Measurements from ENCODE around the gene LYZL1. TPM values are rescaled to one million over a fixed set of nuclear protein-coding genes. Genes with fewer than 3 reads are reported as not detected.
A peak's percentile ranks its signal among the peaks of the same experiment; 100 is the strongest.

LYZL1 gene
- total RNA-seq, 5 donors from 2014 or later (not counting 1 experiment from before 2014, with no cell fraction given) = not detected

GRCh38 chr10:29297678-29298077 is 8.8 kb downstream of the LYZL1 start:
- Mint-ChIP-seq H3K27ac (no peak overlapping the region), H3K36me3 (peaks cover 4% of the 10 kb centered on the region), H3K9me3 (peaks cover 10 to 24% (median 18%) of the 10 kb centered on the region in 3 donors), H3K27me3 (peaks cover 18 to 29% of the 10 kb centered on the region in 2 donors), H3K4me3 (no peak overlapping the region), H3K4me1 (no peaks in the 10 kb centered on the region)
- no peak overlapping the region for H3K4me3 ChIP-seq (ENCODE audit: control insufficient read depth in 1 of 2, extremely low read depth in 1 of 2, low read length in 1 of 2)
- no peak overlapping the region for H3K27ac ChIP-seq (ENCODE audit: low read length)
- ChIA-PET POLR2A (no interaction called here), CTCF (no interaction called here)
- ATAC-seq (replicated peaks in 1 of 4) (no peak), DNase-seq (no peak)
- H3K36me3 ChIP-seq (ENCODE audit: control insufficient read depth in 2 of 2, extremely low read depth in 1 of 2, insufficient read depth in 1 of 2, low read length in 1 of 2) = no peaks in the 10 kb centered on the region
- WGBS (ENCODE audit: insufficient coverage) = 60% methylated on average over 1 of the region's 1 CpG
- no peaks in the 10 kb centered on the region for H3K4me1 ChIP-seq (ENCODE audit: control insufficient read depth in 1 of 2, extremely low read depth in 1 of 2, insufficient read depth in 2 of 2, low read length in 2 of 2)
- H3K27me3 ChIP-seq (replicated peaks in 1 of 2; ENCODE audit: control insufficient read depth in 2 of 2, extremely low read depth in 1 of 2, insufficient read depth in 2 of 2, low read length in 1 of 2) = peaks cover 0 to 3% of the 10 kb centered on the region in 2 experiments
- peaks cover 3% of the 10 kb centered on the region for H3K9me3 ChIP-seq

GRCh38 chr10:29301359-29301910 is 12.6 kb downstream of the LYZL1 start:
- Histone ChIP-seq H3K4me1 (ENCODE audit: control insufficient read depth in 1 of 2, extremely low read depth in 1 of 2, insufficient read depth in 2 of 2, low read length in 2 of 2) (peaks cover 0 to 2% of the 10 kb centered on the region in 2 experiments), H3K4me3 (ENCODE audit: control insufficient read depth in 1 of 2, extremely low read depth in 1 of 2, low read length in 1 of 2) (no peak overlapping the region), H3K9me3 (peaks cover 3% of the 10 kb centered on the region), H3K27me3 (replicated peaks in 1 of 2; ENCODE audit: control insufficient read depth in 2 of 2, extremely low read depth in 1 of 2, insufficient read depth in 2 of 2, low read length in 1 of 2) (peaks cover 0 to 3% of the 10 kb centered on the region in 2 experiments), H3K27ac (ENCODE audit: low read length) (no peak overlapping the region), H3K36me3 (ENCODE audit: control insufficient read depth in 2 of 2, extremely low read depth in 1 of 2, insufficient read depth in 1 of 2, low read length in 1 of 2) (no peaks in the 10 kb centered on the region)
- DNase-seq = no peak
- WGBS (ENCODE audit: insufficient coverage) = 86% methylated on average over 1 of the region's 1 CpG
- peaks cover 21 to 31% of the 10 kb centered on the region in 2 donors for H3K27me3 Mint-ChIP-seq
- ChIA-PET POLR2A (interaction anchor here in 1 of 2 donors (0.6 kb wide), 1 partner anchor 77 kb away, joined by 3 read pairs; no protein-coding TSS in a partner anchor), CTCF (interaction anchor here in 1 of 2 donors (0.6 kb wide), 1 partner anchor 25 kb away, joined by 3 read pairs; no protein-coding TSS in a partner anchor)
- H3K4me1 Mint-ChIP-seq = peaks cover 2 to 6% (median 2%) of the 10 kb centered on the region in 3 donors
- no peak overlapping the region for H3K27ac Mint-ChIP-seq
- peaks cover 4% of the 10 kb centered on the region for H3K36me3 Mint-ChIP-seq
- no peak for ATAC-seq (replicated peaks in 1 of 4)
- H3K4me3 Mint-ChIP-seq = no peak overlapping the region
- H3K9me3 Mint-ChIP-seq = peaks cover 10 to 24% (median 18%) of the 10 kb centered on the region in 3 donors

- CTCF ChIA-PET = no interaction called here
- Mint-ChIP-seq H3K36me3 (peaks cover 4% of the 10 kb centered on the region), H3K27me3 (peaks cover 21 to 37% of the 10 kb centered on the region in 2 donors)
Observed at GRCh38 chr10:29302499-29302898, 13.6 kb downstream of the LYZL1 start.

DNA sequence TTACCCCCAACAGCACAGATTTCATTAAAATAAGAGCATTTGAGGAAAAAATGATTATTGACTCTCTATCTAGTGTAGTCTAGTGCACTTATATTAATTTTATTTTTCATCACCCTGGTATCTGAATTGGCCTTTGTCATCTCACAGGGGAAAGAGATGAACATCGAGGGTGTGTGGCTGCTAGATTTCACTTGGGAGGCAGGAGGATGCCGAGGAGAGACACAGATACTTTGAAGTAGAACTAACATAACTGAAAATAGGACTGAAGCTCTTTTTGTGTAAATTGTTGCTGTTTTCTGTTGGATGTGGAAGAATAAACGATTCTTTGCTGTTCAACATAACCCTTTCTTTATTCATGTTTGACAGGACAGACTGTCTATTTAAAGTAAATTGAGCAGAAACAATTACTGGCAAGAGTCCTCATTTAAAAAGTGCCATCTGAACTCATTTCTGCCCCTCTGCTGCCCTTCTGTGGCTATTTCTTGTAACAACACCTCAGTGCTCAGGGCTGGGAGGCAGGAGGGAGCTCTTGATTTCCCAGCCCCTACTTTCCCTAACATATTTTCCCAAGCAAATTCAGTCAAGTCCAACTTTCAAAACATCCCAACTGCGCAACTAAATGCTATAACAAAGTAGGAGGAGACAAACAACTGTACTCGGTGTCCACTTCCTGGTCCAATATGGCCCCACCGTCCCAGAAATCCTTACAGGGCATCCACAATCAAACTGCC is 15.6 kb downstream of the LYZL1 start:
- no peak overlapping the region for H3K27ac ChIP-seq (ENCODE audit: low read length)
- peaks cover 3% of the 10 kb centered on the region for H3K9me3 ChIP-seq
- DNase-seq = peak in 7 of 35 experiments; percentile 3 to 43 (median 5)
- POLR2A ChIA-PET = no interaction called here
- peaks cover 10 to 15% (median 12%) of the 10 kb centered on the region in 3 donors for H3K9me3 Mint-ChIP-seq
- CTCF ChIA-PET = interaction anchor here (0.5 to 2.1 kb wide), 5 partner anchors 614 to 954 kb away, joined by 3 to 10 read pairs (median 6); no protein-coding TSS in a partner anchor
- peaks cover 17 to 39% of the 10 kb centered on the region in 2 donors for H3K27me3 Mint-ChIP-seq
- H3K4me1 ChIP-seq (ENCODE audit: control insufficient read depth in 1 of 2, extremely low read depth in 1 of 2, insufficient read depth in 2 of 2, low read length in 2 of 2) = peaks cover 0 to 2% of the 10 kb centered on the region in 2 experiments
- H3K4me1 Mint-ChIP-seq = peaks cover 2 to 6% (median 2%) of the 10 kb centered on the region in 3 donors
- peaks cover 0 to 10% of the 10 kb centered on the region in 2 experiments for H3K27me3 ChIP-seq (replicated peaks in 1 of 2; ENCODE audit: control insufficient read depth in 2 of 2, extremely low read depth in 1 of 2, insufficient read depth in 2 of 2, low read length in 1 of 2)
- no peak for ATAC-seq (replicated peaks in 1 of 4)
- 29% methylated on average over 1 of the region's 6 CpGs for WGBS (ENCODE audit: insufficient coverage)
- H3K36me3 Mint-ChIP-seq = peaks cover 4% of the 10 kb centered on the region
- no peak overlapping the region for H3K27ac Mint-ChIP-seq
- no peak overlapping the region for H3K4me3 Mint-ChIP-seq
- no peaks in the 10 kb centered on the region for H3K36me3 ChIP-seq (ENCODE audit: control insufficient read depth in 2 of 2, extremely low read depth in 1 of 2, insufficient read depth in 1 of 2, low read length in 1 of 2)
- H3K4me3 ChIP-seq (ENCODE audit: control insufficient read depth in 1 of 2, extremely low read depth in 1 of 2, low read length in 1 of 2) = no peak overlapping the region

More at GRCh38 chr10:29302499-29302898, 13.6 kb downstream of the LYZL1 start:
- no peak overlapping the region for H3K4me3 ChIP-seq (ENCODE audit: control insufficient read depth in 1 of 2, extremely low read depth in 1 of 2, low read length in 1 of 2)
- DNase-seq (no peak), ATAC-seq (replicated peaks in 1 of 4) (no peak)
- Mint-ChIP-seq H3K27ac (no peak overlapping the region), H3K4me3 (no peak overlapping the region), H3K9me3 (peaks cover 10 to 23% (median 18%) of the 10 kb centered on the region in 3 donors), H3K4me1 (peaks cover 2 to 6% (median 2%) of the 10 kb centered on the region in 3 donors)
- WGBS (ENCODE audit: insufficient coverage) = 80% methylated on average over 2 of the region's 10 CpGs
- POLR2A ChIA-PET = no interaction called here
- no peaks in the 10 kb centered on the region for H3K36me3 ChIP-seq (ENCODE audit: control insufficient read depth in 2 of 2, extremely low read depth in 1 of 2, insufficient read depth in 1 of 2, low read length in 1 of 2)
- peaks cover 0 to 3% of the 10 kb centered on the region in 2 experiments for H3K27me3 ChIP-seq (replicated peaks in 1 of 2; ENCODE audit: control insufficient read depth in 2 of 2, extremely low read depth in 1 of 2, insufficient read depth in 2 of 2, low read length in 1 of 2)
- H3K4me1 ChIP-seq (ENCODE audit: control insufficient read depth in 1 of 2, extremely low read depth in 1 of 2, insufficient read depth in 2 of 2, low read length in 2 of 2) = peaks cover 0 to 2% of the 10 kb centered on the region in 2 experiments
- no peak overlapping the region for H3K27ac ChIP-seq (ENCODE audit: low read length)
- H3K9me3 ChIP-seq = peaks cover 3% of the 10 kb centered on the region

DNA sequence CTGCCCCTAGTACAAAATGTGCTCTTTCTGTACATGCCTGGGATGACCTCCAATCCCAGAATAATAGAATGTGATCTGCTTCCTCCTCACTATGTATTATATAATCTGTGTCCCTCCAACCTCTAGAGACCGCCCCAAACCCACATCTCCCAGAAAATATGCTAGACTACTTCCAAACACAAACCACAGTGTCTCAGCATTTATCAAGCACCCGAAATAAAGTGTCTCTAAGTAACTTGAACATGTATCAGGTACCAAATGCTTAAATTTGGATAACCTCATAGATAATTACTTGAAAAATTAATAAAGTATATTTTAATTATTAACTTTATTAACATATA is 16.1 kb downstream of the LYZL1 start:
- WGBS (ENCODE audit: insufficient coverage) = no CpG with 5 or more reads among the region's 2 CpGs
- H3K4me3 ChIP-seq (ENCODE audit: control insufficient read depth in 1 of 2, extremely low read depth in 1 of 2, low read length in 1 of 2) = no peak overlapping the region
- no peak overlapping the region for H3K27ac Mint-ChIP-seq
- H3K4me3 Mint-ChIP-seq = no peak overlapping the region
- no peak overlapping the region for H3K27ac ChIP-seq (ENCODE audit: low read length)
- no peaks in the 10 kb centered on the region for H3K36me3 ChIP-seq (ENCODE audit: control insufficient read depth in 2 of 2, extremely low read depth in 1 of 2, insufficient read depth in 1 of 2, low read length in 1 of 2)
- peaks cover 3% of the 10 kb centered on the region for H3K9me3 ChIP-seq
- peaks cover 10 to 15% (median 12%) of the 10 kb centered on the region in 3 donors for H3K9me3 Mint-ChIP-seq
- peaks cover 17 to 42% of the 10 kb centered on the region in 2 donors for H3K27me3 Mint-ChIP-seq
- no peak for DNase-seq
- ChIA-PET POLR2A (no interaction called here), CTCF (interaction anchor here (0.5 to 2.1 kb wide), 6 partner anchors 12 to 954 kb away, joined by 3 to 10 read pairs (median 6); no protein-coding TSS in a partner anchor)
- peaks cover 0 to 10% of the 10 kb centered on the region in 2 experiments for H3K27me3 ChIP-seq (replicated peaks in 1 of 2; ENCODE audit: control insufficient read depth in 2 of 2, extremely low read depth in 1 of 2, insufficient read depth in 2 of 2, low read length in 1 of 2)
- ATAC-seq (replicated peaks in 1 of 4) = no peak
- H3K4me1 Mint-ChIP-seq = peaks cover 2 to 6% (median 2%) of the 10 kb centered on the region in 3 donors
- peaks cover 0 to 2% of the 10 kb centered on the region in 2 experiments for H3K4me1 ChIP-seq (ENCODE audit: control insufficient read depth in 1 of 2, extremely low read depth in 1 of 2, insufficient read depth in 2 of 2, low read length in 2 of 2)
- H3K36me3 Mint-ChIP-seq = peaks cover 4% of the 10 kb centered on the region

DNA sequence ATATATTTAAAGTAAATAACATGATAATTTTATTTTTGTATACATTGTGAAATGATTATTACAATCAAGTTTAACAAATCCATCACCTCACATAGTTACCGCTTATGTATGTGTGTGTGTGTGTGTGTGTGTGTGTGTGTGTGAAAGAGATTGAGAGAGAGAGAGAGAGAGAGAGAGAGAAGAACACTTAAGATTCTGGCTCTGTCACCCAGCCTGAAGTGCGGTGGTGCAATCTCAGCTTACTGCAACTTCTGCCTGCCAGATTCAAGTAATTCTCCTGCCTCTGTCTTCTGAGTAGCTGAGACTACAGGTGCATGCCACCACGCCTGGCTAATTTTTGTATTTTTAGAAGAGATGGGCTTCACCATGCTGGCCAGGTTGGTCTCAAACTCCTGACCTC is 17.8 kb downstream of the LYZL1 start:
- no CpG with 5 or more reads among the region's 3 CpGs for WGBS (ENCODE audit: insufficient coverage)
- Histone ChIP-seq H3K4me1 (ENCODE audit: control insufficient read depth in 1 of 2, extremely low read depth in 1 of 2, insufficient read depth in 2 of 2, low read length in 2 of 2) (peaks cover 0 to 2% of the 10 kb centered on the region in 2 experiments), H3K27ac (ENCODE audit: low read length) (no peak overlapping the region), H3K9me3 (peaks cover 3% of the 10 kb centered on the region), H3K4me3 (ENCODE audit: control insufficient read depth in 1 of 2, extremely low read depth in 1 of 2, low read length in 1 of 2) (no peak overlapping the region), H3K27me3 (replicated peaks in 1 of 2; ENCODE audit: control insufficient read depth in 2 of 2, extremely low read depth in 1 of 2, insufficient read depth in 2 of 2, low read length in 1 of 2) (peaks cover 0 to 10% of the 10 kb centered on the region in 2 experiments), H3K36me3 (ENCODE audit: control insufficient read depth in 2 of 2, extremely low read depth in 1 of 2, insufficient read depth in 1 of 2, low read length in 1 of 2) (no peaks in the 10 kb centered on the region)
- CTCF ChIA-PET = interaction anchor here (0.6 kb wide), 3 partner anchors 127 to 674 kb away, joined by 4 to 5 read pairs (median 5); no protein-coding TSS in a partner anchor
- POLR2A ChIA-PET = no interaction called here
- ATAC-seq (replicated peaks in 1 of 4) (no peak), DNase-seq (no peak)
- Mint-ChIP-seq H3K4me1 (peaks cover 2 to 6% (median 2%) of the 10 kb centered on the region in 3 donors), H3K27me3 (peaks cover 21 to 38% of the 10 kb centered on the region in 2 donors), H3K36me3 (peaks cover under 1% of the 10 kb centered on the region), H3K4me3 (no peak overlapping the region), H3K9me3 (peaks cover 4 to 7% (median 4%) of the 10 kb centered on the region in 3 donors), H3K27ac (no peak overlapping the region)
